Vagina (tissue), 2 donors: ENCODE results near the gene ERBB4.

Experiments
- POLR2A ChIP-seq, 2 donors: fragments of 450-650 bp; IDR thresholded peaks; one replicate each; pipeline ENCODE4 v1.6.1; 2017; ENCODE audit warnings: antibody characterized with exemption in 2 of 2, mild to moderate bottlenecking in 2 of 2, moderate library complexity in 2 of 2
- TF ChIP-seq, protein P1 (sequence below), 3 experiments: fragments of 450-650 bp in 2 of 3; fragments of 200-600 bp in 1 of 3; sonication (generic) in 1 of 3; IDR thresholded peaks; one replicate each; pipeline ENCODE4 v1.5.1; 2017 to 2019; ENCODE audit warnings: antibody characterized with exemption in 3 of 3, mild to moderate bottlenecking in 2 of 3, moderate library complexity in 2 of 3

DNA sequence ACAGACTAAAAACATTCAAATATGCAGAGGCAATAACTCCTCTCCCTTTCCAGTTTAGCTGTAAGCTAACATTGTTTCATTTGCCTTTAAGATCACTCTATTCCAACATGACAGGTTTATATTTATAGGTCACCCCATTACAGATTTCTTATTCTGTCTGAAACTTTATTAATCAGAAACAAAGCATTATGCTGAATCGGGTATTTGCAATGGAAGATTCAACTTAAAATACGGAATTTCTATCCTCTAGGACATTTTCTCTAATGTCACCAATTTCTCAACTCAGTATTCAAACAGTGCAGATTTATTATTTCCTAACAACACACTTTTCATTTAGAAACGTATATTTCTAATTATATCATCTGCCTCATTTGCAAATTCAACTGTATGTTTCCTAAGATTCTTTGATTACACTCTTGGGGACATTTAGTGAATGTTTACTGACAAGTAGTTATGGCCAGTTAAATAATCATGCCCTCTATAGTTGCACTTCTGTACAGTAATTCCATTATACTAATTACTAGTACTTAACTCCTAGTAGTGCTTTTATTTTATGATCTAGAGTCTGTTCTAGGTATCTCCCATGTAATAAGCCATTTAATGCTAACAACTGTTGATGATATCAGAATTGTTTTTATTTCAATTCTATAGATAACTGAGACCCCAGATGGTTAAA lies 358.1 kb downstream of the ERBB4 start:
- no peak for TF ChIP-seq POLR2A (IDR thresholded peaks at IDR 0.05)
- TF ChIP-seq, protein P1, sequence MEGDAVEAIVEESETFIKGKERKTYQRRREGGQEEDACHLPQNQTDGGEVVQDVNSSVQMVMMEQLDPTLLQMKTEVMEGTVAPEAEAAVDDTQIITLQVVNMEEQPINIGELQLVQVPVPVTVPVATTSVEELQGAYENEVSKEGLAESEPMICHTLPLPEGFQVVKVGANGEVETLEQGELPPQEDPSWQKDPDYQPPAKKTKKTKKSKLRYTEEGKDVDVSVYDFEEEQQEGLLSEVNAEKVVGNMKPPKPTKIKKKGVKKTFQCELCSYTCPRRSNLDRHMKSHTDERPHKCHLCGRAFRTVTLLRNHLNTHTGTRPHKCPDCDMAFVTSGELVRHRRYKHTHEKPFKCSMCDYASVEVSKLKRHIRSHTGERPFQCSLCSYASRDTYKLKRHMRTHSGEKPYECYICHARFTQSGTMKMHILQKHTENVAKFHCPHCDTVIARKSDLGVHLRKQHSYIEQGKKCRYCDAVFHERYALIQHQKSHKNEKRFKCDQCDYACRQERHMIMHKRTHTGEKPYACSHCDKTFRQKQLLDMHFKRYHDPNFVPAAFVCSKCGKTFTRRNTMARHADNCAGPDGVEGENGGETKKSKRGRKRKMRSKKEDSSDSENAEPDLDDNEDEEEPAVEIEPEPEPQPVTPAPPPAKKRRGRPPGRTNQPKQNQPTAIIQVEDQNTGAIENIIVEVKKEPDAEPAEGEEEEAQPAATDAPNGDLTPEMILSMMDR (IDR thresholded peaks at IDR 0.05) = no peak
